Femur (tissue), 1 donor: ENCODE measurements around the gene MRFAP1L1.
A peak's percentile ranks its signal among the peaks of the same experiment; 100 is the strongest.
"Not testable (repeated sequence)": the region's sequence is repeated elsewhere in the genome, so short reads cannot be mapped to it uniquely, and the experiment has no call there.

Experiments
- DNase-seq: peaks from one replicate; pipeline ENCODE4 v3.0.0-alpha.2; 2017

The MRFAP1L1 gene

DNA sequence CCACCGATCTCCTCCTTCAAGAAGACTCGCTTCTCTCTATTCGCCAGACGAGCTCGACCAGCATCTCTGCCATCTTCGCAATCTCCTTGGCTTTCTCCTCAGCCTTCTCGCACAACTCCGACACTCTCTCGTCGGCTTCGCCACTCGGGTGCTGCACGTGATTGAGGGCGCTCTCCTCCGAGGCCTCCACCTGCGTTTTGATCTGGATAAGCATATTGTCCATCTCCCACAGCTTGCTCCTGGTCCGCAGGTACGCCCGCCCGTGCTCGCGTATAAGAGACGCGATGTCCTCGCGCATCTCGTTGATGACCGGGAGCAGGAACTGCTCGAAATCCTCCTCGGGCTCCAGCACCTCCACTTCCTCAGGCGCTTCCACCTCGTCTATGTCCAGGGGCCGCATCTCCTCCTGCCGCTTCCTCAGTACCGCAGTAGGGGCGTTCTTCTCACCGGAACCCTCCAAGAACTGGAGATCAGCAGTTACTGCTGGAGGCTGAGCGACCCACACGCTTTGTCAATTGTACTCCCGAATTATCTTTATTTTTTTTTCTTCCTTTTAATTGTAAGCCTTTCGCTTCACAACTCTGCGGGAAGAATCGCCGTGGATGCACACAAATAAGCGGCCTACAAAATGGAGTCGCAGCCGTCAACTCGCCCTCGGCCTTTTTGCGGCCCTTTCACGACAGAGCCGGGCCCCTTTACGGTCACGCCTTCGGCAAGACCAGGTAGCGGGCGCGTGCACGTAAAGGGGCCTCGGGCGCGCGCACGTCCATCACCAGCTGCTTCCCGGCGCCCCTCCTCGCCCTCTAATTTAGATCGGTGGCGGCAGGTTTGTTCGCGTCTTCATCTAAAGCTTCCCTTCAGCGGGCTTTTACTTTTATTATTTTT is at the start of gene MRFAP1L1:
Gene MRFAP1L1, minus strand, starts transcription at position 636 of the 885 bp plus-strand sequence. Its CDS starts 236 bp downstream, at position 400.
- DNase-seq = peak; percentile 98

- DNase-seq = no peak
Observed at GRCh38 chr4:6758728-6759127, 49.1 kb upstream of the MRFAP1L1 start.

- DNase-seq = not testable (repeated sequence)
Observed at GRCh38 chr4:6756345-6756744, 46.7 kb upstream of the MRFAP1L1 start.

DNA sequence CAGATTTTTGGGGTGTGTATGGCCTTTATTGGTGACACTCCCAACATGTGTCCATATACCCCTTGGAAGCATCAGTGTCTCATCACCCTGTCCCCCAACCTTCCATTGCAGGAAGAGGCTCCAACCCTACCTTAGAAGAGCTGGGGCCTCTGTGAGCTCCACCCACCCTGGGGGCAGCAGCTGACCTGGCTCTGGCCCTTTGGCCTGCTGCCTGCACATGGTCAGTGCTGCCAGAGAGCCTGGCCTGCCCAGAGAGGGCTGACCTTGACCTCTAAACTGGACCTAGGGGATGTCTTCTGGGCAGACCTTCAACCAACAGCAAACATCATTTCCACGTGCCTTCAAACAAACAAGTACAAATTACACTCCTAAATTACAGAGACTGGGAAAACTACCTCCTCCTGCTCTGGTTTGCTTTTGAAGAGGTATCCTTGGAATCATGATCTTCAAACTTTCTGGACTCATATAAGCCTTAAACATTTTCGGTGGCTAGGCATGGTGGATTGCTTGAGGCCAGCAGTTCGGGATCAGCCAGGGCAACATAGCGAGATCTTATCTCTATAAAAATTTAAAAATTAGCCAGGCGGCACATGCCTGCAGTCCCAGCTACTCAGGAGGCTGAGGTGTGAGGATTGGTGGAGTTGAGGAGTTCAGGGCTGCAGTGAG is 45.6 kb upstream of the MRFAP1L1 start:
- DNase-seq = no peak

DNA sequence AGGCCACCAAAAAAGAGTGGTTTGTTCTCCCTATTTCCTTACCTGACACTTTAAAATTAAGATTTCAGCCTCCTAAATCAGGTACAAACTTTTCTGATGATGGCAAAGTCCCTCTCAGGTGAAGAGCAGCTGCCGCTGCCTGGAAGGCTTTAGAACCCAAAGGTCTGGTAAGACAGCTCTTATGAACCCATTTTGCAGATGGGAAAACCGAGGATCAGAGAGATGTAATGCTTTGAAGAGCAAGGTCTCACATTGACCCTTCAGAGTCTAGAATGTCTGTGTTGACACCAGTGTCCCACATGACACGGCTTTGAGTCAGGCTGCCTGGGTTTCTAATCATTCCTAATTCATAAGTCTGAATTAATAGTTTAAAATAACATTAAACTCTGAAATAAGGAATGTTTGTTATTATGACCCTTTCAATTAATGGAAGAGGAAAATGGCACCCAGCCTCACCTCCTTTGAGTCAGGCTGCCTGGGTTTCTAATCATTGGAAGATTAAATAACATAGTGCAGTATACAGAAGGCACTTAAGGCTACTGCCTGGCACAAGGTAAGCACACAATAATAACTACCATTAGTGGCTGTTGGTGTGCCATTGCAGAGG is 44.9 kb upstream of the MRFAP1L1 start:
- DNase-seq = no peak

- DNase-seq = no peak
Observed at GRCh38 chr4:6753891-6754290, 44.2 kb upstream of the MRFAP1L1 start.

DNA sequence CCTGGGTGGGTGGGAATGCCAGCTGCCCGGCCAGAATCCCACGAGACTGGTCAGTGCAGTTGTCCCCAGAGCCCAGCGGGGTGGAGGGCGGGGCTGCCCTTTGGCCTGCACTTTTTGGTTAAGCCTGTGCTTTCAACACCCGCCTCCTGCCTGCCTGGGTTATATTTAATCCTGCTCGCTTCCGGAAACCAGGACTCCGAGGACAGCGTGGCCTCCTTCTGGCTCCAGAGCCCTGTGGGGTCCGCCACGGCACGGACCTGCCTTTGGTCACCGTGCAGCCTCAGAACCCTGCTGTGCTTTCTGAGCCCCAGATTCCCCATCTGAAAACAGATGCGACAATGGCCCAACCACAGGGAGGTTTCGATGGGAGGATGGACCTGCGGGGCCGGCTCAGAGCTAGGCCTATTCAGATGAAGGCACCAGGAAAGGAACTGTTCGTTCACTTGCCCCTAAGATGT is 43.5 kb upstream of the MRFAP1L1 start:
- DNase-seq = no peak

DNA sequence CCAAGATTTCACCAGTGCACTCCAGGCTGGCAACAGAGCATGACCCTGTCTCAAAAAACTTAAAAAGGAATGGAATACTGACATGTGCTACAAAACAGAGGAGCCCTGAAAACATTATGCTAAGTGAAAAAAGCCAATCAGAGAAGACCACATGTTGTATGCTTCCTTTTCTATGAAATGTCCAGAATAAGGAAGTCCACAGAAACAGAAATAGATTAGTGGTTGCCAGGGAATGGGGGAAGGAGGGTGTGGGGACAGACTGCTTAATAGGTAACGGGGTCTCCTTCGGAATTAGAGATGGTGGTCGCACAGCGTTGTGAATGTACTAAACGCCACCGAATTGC is 42.8 kb upstream of the MRFAP1L1 start:
- no peak for DNase-seq

- DNase-seq = no peak
Observed at GRCh38 chr4:6751611-6752485, 42.2 kb upstream of the MRFAP1L1 start.

GRCh38 chr4:6750286-6751221 is 40.9 kb upstream of the MRFAP1L1 start:
- DNase-seq = no peak

DNA sequence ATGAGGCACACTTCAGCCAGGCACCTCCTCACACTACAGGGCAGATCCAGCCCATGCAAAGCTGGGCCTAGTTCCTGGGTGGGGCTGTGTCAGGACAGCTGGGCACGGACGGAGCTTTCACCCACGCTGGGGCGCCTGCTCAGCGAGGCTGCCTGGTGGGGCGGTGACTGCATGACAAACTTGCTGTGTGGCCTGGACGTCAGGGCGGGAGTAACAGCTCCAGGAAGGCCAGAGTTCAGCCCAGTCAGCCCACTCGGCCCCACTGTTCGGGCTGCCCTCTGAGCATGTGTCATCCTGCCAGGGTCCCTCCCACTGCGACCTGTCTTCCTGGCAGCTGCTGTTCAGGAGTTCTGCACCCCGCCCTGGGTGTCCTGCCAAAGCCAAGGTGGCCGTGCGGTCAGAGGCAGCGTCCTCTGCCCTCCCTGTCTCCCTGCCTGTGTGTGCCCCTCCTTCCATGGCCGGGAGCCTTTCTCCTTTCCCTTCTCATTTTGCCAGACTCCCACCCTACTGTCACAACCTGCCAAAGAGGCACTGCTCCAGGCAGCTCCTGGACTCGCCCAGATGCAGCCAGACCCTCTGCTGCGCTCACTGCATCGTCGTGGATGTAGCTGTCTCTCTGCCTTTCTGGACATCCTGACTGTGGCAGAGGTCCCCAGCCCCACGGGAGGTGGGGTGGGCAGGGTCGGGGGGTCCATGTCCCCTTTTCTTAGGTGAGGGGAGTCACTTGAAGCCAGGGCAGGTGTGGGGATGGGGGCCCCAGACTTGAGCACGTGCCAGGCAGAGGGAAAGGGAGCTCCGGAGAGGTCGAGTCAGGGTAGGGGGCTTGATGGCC is 39.9 kb upstream of the MRFAP1L1 start:
- DNase-seq = peak; percentile 75

- no peak for DNase-seq
Observed at GRCh38 chr4:6748286-6748685, 38.6 kb upstream of the MRFAP1L1 start.

GRCh38 chr4:6747294-6748051 is 37.8 kb upstream of the MRFAP1L1 start:
- peak; percentile 58 for DNase-seq

DNA sequence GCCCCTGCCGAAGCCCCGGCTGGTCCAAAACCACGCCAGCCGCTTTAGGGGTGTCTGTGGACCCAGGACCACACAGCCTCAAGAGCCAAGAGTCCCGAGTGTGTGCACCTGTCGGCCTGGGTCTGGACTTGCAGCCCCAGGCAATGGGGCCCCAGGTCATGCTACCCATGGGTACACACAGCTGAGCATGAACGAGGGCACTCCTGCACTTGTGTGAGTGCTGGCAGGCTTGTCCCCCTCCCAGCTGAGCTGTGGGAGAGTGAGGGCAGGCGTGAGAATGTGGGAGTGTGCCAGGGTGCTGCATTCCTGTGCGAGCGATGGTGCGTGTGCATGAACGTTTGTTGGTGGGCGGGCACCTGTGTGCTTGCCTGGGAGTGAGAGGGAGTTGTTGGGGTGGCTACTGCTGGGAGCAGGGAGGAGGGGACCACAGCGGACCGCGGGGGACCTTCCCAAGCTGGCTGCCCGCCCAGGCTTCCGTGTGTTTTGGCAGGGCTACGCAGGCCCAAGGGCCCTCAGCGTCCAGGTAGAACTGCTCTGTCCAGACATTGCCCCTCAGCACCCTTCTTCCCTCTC is 37.1 kb upstream of the MRFAP1L1 start:
- peak; percentile 55 for DNase-seq

GRCh38 chr4:6742989-6743388 is 33.3 kb upstream of the MRFAP1L1 start:
- DNase-seq = no peak

- no peak for DNase-seq
Observed at GRCh38 chr4:6742507-6742906, 32.8 kb upstream of the MRFAP1L1 start.

GRCh38 chr4:6740347-6740746 is 30.7 kb upstream of the MRFAP1L1 start:
- DNase-seq = no peak

GRCh38 chr4:6739920-6740319 is 30.3 kb upstream of the MRFAP1L1 start:
- DNase-seq = no peak

GRCh38 chr4:6734165-6734786 is 24.6 kb upstream of the MRFAP1L1 start:
- no peak for DNase-seq
